Activated CD8-positive, alpha-beta memory T cell treated with anti-CD3 and anti-CD28 coated beads for 36 hours (primary cell): ENCODE results near the gene PRELID3B. TPM values are rescaled to one million over a fixed set of nuclear protein-coding genes. Genes with fewer than 3 reads are reported as not detected.
"Not testable (repeated sequence)": the region's sequence is repeated elsewhere in the genome, so short reads cannot be mapped to it uniquely, and the experiment has no call there.

ENCODE experiments used
- CTCF ChIA-PET: fragments of 350-600 bp; sonication (Branson Sonifier 250); formaldehyde crosslinking; loops from one replicate; lab custom pipeline; 2021; ENCODE audit warnings: antibody characterized with exemption; lab: Charles Lee
- POLR2A ChIA-PET: fragments of 350-600 bp; sonication (Branson Sonifier 250); formaldehyde crosslinking; loops from one replicate; lab custom pipeline; 2021; ENCODE audit warnings: antibody characterized with exemption; lab: Charles Lee
- total RNA-seq, 2 experiments: library from RNA; stranded (reverse); gene quantifications; one replicate each; pipeline ENCODE4 v1.2.3, GENCODE V29; 2021

PRELID3B gene
- total RNA-seq, 2 experiments from 2014 or later = 148 to 154 TPM

DNA sequence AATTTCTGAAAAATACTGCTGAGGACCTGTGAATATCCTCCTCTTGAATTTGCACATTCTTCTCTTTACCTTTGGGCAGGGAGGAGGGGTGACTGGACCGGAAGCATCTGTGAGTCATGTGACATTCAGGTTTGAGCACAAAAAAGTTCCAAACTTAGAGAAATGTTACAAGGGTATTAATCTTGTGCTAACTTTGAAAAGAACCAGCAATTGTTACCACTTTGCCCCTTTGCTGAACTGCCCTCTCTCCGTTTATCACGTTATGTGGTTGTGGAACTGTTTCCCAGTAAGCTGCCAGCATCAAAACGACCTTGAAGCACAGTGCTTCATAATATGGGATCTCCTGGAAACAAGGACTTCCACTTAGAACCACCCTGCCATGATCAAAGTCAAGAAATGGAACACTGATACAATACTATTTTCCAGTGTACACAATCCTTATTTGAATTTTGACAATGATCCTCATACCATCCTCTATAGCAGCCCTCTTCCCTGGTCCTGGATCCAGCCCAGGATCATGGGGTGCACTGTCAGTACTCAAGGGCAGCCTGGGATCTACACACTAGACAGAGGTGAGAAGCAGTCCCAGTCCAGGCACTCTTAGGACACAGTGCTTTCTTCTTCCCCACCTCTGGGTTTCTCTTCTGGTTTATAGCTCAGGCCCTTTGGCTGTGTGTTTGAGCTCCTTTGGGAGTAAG, 25.6 kb downstream of the PRELID3B start:
- CTCF ChIA-PET = no interaction called here

DNA sequence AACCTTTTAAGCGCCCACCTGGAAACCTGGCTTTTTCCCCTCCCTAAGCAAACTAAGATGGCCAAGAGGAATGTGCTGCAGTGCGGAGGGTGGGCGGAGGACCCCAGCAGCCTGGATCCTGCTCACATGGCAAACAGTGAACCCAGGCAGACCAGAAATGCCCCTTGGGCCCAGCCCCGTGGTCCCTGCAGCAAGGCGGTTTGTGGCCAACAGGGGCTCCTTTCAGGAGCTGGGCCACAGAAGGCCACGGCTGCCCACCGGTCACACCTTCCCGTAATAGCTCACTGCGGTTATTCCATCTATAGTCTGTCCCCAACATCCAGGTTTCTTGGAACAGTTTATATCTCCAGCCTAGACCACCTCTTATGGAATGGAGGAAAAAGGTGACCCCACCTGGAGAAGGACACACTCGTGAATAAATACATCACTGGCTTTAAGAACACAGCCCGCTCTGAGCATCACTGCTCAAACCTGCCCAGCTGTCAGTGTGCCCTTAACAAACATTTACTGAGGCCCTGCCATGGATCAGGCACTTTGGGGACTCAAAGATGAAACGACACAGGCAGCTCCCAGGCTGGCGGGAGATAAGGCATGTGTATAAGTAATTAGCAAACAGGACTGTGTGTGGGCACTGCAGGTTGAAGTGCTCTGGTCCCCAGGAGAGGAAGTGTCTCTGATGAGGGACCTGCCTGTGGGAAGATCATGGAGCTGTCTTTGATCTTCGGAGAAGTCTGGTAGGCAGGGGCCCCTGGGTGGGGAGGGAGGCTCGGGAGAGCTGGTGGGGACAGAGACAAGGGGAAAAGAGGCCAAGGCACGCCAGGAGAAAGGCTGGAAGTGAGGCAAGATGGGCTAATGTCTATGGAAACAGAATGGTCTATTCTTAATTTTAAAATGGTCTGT, 26.5 kb downstream of the PRELID3B start:
- ChIA-PET CTCF (no interaction called here), POLR2A (no interaction called here)

More for the DNA sequence above, 25.6 kb downstream of the PRELID3B start:
- POLR2A ChIA-PET = no interaction called here

DNA sequence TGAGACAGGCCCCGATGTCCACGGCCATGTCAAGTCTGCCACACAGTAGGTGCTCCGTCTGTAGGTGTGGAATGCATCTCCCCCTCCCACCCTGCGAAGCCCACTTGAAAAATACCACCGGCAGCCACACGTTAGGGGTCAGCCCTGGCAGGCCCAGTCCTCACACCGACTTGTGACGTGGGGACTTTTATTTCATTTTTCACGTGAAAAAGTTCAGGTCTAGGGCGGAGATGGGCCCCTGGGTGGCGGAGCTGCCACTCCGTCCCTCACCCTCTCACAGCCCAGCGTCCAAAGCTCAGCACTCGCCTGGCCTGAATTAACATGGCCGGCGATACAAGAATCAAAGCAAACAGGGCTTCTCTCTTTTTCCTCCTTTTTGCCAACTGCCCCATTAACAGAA, 27.2 kb downstream of the PRELID3B start:
- CTCF ChIA-PET = no interaction called here
- POLR2A ChIA-PET = no interaction called here

DNA sequence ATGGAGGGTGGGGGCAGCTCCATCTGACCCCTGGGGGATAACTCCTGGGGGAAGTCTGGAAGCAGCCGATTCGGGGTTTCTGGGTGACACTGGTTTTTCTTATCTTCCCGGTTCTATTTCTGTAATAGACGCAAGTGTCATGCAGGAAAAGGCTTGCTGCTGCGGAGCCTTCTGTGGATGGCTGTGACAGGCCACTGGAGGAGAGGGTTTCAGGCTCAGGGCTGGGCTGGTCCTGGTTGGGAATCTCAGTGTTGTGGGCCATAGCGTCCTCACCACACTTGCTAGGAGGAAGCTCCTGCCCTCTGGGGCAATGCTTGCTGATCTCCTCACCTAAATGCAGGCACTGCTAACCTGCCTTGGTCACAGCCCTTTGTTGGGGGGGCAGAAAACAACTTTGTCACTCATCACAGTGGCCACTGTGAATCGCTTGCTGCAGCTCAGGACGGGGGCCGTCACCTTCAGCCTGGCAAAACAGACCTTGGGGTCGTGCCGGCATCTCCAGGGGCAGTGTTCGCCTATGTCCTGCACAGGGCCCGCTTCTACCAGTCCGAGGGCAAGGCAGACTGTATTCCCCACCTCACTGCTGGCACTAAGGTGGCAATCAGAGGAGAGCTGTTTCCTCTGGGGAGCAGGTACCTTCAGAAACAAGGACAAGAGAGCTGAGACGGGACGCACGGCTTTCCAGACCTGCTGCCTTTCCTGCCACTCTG, 27.8 kb downstream of the PRELID3B start:
- ChIA-PET POLR2A (no interaction called here), CTCF (interaction anchor here (1.1 kb wide), 1 partner anchor 17 kb away, joined by 3 read pairs; the partner anchor contains the start of gene ATP5F1E)

DNA sequence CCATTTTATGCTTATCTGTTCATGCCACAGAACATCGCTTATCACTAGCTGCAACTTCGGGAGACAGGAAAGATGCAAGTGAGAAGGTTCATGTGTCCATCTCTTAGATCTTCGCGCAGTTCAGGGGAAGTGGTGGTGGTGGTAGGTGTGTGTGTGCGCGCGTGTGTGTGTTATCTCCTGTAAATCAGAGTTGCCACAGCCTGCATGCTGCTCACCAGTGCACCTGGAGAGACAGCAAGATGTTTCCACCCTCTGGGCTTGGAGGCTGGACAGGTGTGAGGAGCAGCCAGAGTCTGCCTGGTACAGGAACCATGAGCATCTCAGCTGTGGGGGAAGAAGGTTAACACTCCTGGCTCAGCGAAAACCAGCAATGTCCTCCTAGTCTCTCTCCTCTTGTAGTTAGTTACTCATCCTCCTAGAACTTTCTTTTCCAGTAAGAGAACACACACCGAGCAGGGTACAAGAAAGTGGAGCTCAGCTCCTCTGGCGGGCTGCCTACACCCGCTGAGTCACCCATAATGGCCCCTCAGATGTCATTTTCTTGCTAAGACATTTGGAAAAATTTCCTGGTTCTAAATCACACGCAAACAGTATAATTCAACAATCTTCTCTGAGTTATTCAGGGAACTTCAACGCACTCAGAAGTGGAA, 28.5 kb downstream of the PRELID3B start:
- ChIA-PET POLR2A (no interaction called here), CTCF (interaction anchor here (1.1 kb wide), 1 partner anchor 18 kb away, joined by 3 read pairs; the partner anchor contains the start of gene ATP5F1E)

DNA sequence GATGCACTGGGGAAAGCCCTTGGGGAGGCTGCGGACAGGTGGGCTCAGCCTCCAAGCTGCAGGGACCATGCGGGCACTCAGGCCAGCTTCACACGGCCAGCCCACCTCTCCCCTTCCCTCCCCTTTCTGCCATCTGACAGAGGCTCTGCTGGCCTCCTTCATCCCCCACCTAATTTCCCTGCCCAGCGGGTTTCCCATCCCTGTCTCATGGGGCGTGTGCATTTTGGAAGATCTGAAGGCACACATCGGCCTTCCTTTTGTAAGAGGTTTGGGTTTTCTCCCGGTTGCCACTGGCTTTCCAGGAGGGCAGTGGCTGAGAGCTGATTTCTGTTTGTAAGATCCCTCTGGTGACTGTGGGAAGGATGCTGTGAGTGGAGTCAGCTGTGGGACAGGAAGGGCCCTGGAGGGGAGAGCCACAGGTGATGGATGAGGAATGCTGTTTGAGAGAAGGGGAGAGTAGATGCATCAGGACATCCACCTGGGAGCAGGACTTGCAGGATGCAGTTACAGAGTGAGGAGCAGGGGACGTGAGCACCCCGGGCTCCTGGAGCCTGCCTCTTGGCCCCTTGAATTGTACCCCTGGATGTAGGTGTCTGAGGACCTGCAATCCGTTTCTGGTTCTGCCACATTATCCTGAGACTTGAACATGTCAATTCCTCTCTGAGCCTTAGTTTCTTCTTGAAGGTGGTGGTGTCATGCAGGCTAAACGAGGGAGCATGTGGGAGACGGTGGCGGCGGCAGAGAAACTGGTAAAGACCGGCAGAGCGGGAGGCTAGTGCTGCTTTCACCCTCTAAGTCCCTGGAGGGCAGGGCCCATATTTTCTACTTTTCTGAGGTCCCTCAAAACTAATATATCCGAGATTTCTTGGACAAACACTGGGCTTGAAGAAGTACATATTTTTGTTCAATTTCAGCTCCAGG, 29.3 kb downstream of the PRELID3B start:
- ChIA-PET POLR2A (no interaction called here), CTCF (interaction anchor here (1.1 kb wide), 1 partner anchor 18 kb away, joined by 3 read pairs; the partner anchor contains the start of gene ATP5F1E)

DNA sequence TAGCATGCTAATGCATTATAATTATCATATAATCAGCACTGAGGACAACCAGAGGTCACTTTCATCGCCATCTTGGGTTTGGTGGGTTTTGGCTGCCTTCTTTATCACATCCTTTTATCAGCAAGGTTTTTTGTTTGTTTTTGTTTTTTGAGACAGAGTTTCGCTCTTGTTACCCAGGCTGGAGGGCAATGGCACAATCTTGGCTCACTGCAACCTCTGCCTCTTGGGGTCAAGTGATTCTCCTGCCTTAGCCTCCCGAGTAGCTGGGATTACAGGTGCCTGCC, 30.8 kb downstream of the PRELID3B start:
- POLR2A ChIA-PET, CTCF ChIA-PET: not testable (repeated sequence)

DNA sequence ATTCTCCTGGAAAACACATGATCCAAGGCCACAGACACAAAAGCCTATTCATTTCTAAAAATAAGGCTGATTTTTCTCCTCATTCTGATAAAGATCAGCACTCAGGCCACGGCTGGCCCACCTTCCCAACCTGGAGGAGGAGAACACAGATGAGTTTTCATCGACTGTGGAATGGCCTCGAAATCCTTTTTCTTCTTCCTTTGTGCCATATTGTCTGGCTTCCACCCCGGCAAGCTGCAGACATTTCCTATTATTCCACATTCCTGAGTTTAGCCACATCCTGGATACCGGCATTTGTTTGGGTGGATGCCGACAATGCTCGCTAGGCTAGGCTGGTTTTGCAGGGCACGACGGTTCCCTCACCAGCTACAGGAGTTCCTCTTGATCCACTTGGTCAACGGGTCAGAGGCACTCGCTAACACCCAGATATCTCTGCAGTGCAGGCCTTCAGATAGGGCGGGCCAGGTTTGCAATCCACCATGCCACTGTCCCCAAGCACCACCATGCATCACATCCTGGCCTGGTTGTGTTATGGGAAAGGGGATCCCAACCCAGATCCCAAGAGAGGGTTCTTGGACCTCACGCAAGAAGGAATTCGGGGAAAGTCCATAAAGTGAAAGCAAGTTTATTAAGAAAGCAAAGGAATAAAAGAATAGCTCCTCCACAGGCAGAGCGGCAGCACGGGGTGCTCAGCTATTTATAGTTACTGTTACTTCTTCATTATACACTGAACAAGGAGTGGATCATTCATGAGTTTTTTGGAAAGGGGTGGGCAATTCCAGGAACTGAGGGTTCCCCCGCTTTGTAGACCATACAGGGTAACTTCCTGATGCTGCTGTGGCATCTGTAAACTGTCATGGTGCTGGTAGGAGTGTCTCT, 31.4 kb downstream of the PRELID3B start:
- POLR2A ChIA-PET = no interaction called here

DNA sequence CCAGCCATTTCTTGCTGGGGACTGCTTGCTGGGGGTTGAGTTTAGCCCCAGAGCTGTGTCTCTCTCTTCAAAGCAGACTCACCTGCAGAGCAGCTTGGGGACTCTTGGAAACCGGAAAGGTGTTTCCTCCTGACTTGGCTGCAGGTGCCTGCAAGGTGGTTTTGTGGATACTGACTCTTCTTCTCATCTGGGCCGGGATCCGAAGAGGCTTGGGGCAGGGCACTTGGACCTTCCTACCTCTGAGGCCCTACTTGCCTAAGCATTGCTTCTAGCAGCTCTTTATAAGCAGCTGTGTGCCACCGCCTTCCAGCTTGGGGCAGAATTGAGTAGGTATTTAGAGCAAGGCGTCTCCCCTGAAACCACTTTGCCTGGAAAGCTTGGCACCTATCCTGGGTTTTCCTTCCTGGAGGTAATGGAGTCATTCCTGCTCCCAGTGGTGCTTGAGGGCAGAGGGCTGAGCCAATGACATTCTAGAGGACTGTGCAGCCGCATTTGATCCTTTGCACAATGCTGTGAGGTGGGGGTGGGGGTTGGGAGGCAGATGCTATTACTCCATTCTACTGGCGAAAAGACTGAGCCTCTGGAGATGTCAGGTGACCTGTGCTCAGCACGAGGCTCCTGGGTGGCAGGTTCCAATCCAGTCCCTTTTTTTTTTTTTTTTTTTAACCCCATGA, 32.1 kb downstream of the PRELID3B start:
- CTCF ChIA-PET = no interaction called here

More for the DNA sequence above, 31.4 kb downstream of the PRELID3B start:
- CTCF ChIA-PET = no interaction called here

DNA sequence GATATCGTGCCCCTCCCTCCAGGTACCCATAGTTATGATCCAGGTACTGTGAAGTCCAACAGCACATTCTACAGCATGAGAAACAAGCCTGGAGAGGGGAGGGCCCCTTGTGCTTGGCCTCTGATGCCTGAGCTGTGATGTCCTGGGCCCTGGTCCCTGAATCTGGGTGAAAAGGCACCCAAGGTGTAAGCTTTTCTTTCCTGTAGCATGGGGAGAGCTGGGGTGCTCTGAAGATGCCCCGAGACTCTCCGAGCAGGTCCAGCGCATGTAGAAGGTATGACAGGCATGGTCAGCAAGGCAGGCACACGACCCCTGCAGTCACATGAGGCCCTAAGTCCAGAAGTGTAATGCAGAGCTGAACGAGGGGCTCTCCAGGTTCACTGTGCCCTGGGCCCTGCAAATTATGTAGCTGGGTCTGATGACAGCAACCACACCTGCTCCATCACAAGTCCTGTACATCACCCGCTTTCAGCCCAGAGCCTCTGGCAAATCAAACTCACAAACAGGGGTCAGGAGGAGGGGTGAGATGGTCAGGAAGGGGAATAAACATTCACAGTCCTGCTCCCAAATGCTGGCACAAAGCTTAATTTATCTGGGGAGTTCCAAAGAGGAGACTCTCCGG, 33.8 kb downstream of the PRELID3B start:
- POLR2A ChIA-PET = no interaction called here
- CTCF ChIA-PET = no interaction called here

More for the DNA sequence above, 32.1 kb downstream of the PRELID3B start:
- POLR2A ChIA-PET = interaction anchor here (0.6 kb wide), 1 partner anchor 177 kb away, joined by 4 read pairs; no protein-coding TSS in a partner anchor

DNA sequence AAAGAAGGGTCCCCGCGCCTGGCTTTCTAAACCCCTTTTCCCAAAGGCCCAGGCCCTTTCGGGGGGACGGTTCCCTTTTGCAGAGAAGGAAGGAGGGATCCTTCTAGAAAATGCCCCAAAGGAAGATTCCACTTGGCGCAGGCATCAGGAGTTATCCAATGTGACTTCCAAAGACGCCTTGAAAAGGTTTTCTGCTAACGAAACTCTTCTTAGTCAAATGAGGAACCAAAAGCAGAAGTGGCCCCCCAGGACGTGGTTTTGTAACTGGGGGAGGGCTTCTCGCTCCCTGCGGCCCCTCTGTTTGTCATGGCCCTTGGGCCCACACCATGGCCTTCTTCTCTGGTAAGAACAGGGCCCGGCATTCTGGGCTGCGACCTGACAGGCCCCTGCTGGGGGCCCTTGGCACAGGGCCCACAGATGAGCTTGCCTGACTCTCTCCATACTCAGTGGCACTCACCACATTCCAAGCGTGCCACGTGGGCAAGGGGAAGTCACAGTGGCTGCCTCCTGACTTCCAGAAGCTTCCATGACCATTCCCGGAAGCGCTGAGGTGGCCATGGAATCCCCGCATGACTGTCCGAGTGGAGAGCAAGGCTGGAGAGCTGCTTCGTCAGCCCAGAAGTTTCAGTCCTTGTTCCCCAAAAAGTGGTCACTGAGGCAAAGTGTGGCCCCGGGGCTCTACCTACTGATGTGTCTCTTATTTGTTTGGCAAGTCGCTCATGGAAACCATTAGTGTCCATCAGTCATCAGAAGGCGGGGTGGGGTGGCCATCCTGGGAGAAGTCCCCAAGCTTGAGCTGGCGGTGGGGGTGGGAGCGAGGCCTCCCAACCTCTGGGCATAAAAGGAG, 34.7 kb downstream of the PRELID3B start:
- ChIA-PET CTCF (no interaction called here), POLR2A (no interaction called here)

DNA sequence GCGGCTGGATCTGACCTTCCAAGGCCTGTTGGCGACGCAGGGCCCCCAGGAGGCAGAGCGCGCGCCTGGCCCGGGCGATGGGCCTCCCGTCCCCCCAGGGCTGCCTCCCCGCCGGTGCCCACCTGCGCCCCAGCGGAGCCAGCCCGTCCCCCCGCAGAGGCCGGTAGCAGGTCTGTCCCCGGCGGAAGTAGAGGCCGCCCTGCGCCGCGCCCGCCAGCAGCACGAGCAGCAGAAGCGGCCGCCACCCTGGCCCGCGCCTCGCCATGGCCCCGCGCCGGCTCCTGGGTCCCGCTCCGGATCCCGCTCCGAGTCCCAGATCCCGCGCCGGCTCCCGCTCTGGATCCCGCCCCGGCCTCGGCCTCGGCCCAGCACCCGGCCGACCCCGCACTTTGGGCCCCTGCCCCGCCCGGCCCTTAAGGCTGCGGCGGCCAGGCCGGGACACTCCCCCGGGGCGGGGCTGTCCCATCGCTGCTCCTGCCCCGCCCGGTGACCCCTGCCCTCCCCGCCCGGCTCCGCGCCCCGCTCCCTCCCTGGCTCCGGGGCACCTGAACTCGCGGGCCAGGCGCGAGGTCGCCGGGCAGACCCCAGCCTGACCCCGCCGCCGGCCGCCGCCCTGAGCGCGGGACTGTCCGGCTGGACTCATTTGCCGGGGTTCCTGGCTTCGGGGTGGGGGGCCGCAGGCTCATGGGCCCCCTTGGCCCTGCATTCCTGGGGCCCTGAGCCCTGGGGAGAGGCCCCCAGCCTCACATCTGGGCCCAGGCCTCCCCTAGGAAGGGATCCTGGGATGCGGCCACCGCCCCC, 35.5 kb downstream of the PRELID3B start, which contains the start of gene CTSZ:
CTSZ (minus strand) TSS at position 391 of the 801 bp plus-strand sequence; CDS start at position 265, 126 bp downstream.
- CTCF ChIA-PET = no interaction called here
- POLR2A ChIA-PET = no interaction called here

DNA sequence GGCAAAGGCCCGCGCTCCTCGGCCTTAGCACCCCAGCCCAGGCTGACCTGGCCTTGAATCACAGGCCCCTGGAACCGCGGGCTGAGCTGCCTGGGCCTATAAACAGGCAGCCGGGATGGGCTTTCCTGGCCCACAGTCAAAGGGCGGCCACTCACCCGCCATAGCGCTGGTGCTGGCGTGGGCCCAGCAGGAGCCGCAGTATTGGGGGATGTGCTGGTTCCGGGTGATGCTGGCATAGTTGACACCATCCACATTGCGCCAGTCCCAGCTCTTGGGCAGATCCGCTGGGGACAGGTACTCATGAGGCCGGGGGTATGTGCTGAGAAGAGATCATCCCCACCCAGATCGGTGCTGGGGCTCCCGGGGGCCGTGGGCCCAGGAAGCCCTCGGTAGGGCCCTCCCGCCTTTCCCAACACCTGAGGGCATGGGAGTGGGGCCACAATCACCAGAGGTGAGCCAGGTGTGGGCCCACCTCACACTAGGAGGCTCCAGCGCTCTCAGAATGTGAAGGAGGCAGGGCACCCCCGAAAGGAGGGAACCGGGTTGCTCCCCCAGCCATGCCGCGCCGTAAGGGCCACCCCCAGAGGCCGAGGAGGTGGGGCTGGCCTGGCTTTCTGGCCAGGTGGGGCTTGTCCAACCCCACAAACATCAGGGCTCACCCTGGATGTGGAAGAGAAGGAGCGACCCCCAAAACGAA, 36.3 kb downstream of the PRELID3B start:
- ChIA-PET CTCF (interaction anchor here (0.9 kb wide), 1 partner anchor 61 kb away, joined by 3 read pairs; no protein-coding TSS in a partner anchor), POLR2A (no interaction called here)
